BJ (cell line): ENCODE measurements around the gene IL1A. TPM values are rescaled to one million over a fixed set of nuclear protein-coding genes. Genes with fewer than 3 reads are reported as not detected.

ENCODE experiments used
- CTCF ChIA-PET: fragments of 350-600 bp; formaldehyde crosslinking; extraction: SDS; loops from one replicate; lab custom pipeline; 2021; ENCODE audit warnings: antibody characterized with exemption, inconsistent platforms; lab: Yijun Ruan, JAX
- POLR2A ChIA-PET: fragments of 300-600 bp; sonication (Branson Sonifier 250); formaldehyde crosslinking; extraction: SDS; loops from one replicate; lab custom pipeline; 2021; ENCODE audit warnings: antibody characterized with exemption; lab: Charles Lee
- DNase-seq: peaks from one replicate; pipeline ENCODE4 v3.0.0-alpha.2; 2011; ENCODE audit warnings: low read depth
- H3K27me3 ChIP-seq: 2 replicates; pipeline ENCODE4 v1.6.0; 2011; ENCODE audit warnings: low read length; ENCODE audit not compliant: control insufficient read depth, insufficient read depth
- H3K36me3 ChIP-seq: 2 replicates; pipeline ENCODE4 v1.5.1; 2011; ENCODE audit warnings: low read length; ENCODE audit not compliant: control insufficient read depth, insufficient read depth
- H3K4me3 ChIP-seq: 2 replicates; pipeline ENCODE4 v1.5.1; 2011; ENCODE audit warnings: low read depth, mild to moderate bottlenecking, control low read depth, low read length
- polyA plus RNA-seq: library from polyadenylated mRNA; depleted of rRNA; stranded (reverse); fragments of >200 nt; gene quantifications from 2 replicates; pipeline ENCODE4 v1.2.3, GENCODE V29; 2011
- TF ChIP-seq, protein P1 (sequence below): IDR thresholded peaks from 2 replicates; pipeline ENCODE4 v1.5.1; 2011; ENCODE audit warnings: low read depth, mild to moderate bottlenecking, control low read depth, inconsistent platforms, low read length, moderate library complexity; ENCODE audit not compliant: insufficient read depth

Gene IL1A
- polyA plus RNA-seq, 1 experiment, result 0.11 TPM

DNA sequence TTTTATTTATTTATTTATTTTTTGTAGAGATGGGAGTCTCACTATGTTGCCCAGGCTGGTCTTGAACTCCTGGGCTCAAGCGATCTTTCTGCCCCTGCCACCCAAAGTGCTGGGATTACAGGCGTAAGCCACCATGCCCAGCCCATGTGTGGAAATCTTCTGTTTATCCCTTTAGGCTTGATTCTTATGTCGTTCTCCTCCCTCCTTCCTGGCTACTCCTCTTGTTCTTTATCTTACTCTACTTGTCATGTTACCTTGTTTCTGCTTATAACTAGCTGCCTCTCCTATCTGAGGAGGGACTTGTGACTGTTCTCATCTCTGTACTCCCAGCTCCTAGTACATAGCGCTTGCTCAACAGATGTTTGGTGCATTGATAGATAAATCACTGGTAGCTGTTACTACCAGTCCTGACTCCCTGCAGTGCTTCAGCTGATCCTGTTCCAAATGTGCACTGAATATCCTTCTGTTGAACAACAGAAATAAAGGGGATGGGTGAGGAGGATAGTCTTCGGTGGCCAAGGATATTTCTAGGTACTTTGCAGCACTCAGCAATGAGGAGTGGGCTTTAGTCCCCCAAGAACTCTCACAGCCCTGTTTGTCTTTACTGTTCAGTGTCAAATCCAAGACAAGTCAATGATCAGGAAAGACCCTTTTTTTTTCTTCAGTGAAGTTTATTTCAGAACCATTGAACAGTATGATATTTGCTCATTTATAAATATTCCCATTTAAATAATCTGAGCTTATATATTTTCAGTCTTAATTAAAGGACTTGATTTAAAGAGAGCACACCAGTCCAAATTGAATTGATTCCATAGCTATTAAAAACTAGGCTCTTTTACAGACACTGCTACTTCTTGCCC, 45.0 kb upstream of the IL1A start:
- CTCF ChIA-PET, result interaction anchor here (1.2 to 1.4 kb wide), 2 partner anchors 56 to 61 kb away, joined by 3 to 4 read pairs; no protein-coding TSS in a partner anchor
- Histone ChIP-seq H3K36me3 (no peaks in the 10 kb centered on the region), H3K27me3 (no peaks in the 10 kb centered on the region), H3K4me3 (no peak overlapping the region)
- DNase-seq, result no peak
- TF ChIP-seq, protein P1, sequence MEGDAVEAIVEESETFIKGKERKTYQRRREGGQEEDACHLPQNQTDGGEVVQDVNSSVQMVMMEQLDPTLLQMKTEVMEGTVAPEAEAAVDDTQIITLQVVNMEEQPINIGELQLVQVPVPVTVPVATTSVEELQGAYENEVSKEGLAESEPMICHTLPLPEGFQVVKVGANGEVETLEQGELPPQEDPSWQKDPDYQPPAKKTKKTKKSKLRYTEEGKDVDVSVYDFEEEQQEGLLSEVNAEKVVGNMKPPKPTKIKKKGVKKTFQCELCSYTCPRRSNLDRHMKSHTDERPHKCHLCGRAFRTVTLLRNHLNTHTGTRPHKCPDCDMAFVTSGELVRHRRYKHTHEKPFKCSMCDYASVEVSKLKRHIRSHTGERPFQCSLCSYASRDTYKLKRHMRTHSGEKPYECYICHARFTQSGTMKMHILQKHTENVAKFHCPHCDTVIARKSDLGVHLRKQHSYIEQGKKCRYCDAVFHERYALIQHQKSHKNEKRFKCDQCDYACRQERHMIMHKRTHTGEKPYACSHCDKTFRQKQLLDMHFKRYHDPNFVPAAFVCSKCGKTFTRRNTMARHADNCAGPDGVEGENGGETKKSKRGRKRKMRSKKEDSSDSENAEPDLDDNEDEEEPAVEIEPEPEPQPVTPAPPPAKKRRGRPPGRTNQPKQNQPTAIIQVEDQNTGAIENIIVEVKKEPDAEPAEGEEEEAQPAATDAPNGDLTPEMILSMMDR, result no peak
- POLR2A ChIA-PET, result interaction anchor here (0.6 kb wide), 1 partner anchor 80 kb away, joined by 14 read pairs; no protein-coding TSS in a partner anchor

DNA sequence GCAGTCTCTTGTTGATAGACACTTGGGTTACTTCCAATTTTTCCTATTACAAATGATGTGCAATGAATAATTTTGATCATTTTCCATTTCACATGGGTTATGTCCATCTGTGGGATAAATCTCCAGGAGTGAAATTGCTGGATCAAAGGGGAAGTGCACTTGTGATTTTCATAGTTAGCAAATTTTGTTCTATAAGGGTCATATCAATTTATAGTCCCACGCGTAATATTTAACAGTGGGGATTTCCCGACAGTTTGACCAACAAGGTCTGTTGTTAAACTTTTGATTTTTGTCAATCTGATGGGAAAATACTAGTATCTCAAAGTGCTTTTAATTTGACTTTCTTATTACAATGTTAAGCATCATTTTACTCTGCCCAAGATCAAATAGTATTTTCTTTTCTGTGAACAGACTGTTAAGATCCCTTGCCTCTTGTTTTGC, 44.0 kb upstream of the IL1A start:
- Histone ChIP-seq H3K36me3 (no peaks in the 10 kb centered on the region), H3K27me3 (no peaks in the 10 kb centered on the region), H3K4me3 (no peak overlapping the region)
- no peak for DNase-seq
- CTCF ChIA-PET, result interaction anchor here (1.2 to 1.4 kb wide), 2 partner anchors 57 to 62 kb away, joined by 3 to 4 read pairs; no protein-coding TSS in a partner anchor
- TF ChIP-seq, protein P1, result no peak
- POLR2A ChIA-PET, result no interaction called here

DNA sequence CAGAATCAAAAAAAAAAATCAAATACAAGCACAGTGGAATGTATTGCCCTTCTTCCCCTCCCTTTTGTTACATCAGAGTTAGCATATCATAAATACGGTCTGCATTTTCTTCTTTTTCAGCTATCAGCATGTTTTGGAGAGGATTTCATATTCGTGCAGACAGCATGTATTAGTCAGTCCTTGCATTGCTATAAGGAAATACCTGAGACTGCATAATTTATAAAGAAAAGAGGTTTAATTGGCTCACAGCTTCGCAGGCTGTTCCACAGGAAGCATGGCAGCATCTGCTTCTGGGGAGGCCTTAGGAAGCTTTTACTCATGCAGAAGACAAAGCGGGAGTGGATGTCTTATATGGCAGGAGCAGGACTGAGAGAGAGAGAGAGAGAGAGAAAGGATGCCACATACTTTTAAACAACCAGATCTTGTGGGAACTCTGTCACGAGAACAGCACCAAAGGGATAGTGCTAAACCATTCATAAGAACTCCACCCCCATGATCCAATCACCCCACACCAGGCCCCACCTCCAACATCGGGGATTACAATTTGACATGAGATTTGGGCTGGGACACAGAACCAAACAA, 43.4 kb upstream of the IL1A start:
- POLR2A ChIA-PET, result no interaction called here
- no peaks in the 10 kb centered on the region for H3K36me3 ChIP-seq
- no peaks in the 10 kb centered on the region for H3K27me3 ChIP-seq
- CTCF ChIA-PET, result interaction anchor here (1.2 kb wide), 1 partner anchor 58 kb away, joined by 3 read pairs; no protein-coding TSS in a partner anchor
- TF ChIP-seq, protein P1, result no peak
- no peak overlapping the region for H3K4me3 ChIP-seq
- DNase-seq, result no peak

DNA sequence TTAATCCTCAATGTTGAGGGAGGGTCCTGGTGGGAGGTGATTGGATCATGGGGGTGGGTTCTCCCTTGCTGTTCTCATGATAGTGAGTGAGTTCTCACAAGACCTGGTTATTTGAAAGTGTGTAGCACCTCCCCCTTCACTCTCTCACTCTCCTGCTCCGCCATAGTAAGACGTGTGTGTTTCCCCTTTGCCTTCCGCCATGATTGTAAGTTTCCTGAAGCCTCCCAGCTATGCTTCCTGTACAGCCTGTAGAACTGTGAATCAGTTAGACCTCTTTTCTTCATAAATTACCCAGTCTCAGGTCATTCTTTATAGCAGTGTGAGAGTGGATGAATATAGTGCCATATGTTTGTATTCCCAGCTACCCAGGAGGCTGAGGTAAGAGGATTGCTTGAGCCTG, 42.7 kb upstream of the IL1A start:
- no peak for DNase-seq
- Histone ChIP-seq H3K27me3 (no peaks in the 10 kb centered on the region), H3K4me3 (no peak overlapping the region), H3K36me3 (no peaks in the 10 kb centered on the region)
- TF ChIP-seq, protein P1, result no peak
- ChIA-PET POLR2A (no interaction called here), CTCF (interaction anchor here (1.1 kb wide), 1 partner anchor 9 kb away, joined by 3 read pairs; no protein-coding TSS in a partner anchor)

DNA sequence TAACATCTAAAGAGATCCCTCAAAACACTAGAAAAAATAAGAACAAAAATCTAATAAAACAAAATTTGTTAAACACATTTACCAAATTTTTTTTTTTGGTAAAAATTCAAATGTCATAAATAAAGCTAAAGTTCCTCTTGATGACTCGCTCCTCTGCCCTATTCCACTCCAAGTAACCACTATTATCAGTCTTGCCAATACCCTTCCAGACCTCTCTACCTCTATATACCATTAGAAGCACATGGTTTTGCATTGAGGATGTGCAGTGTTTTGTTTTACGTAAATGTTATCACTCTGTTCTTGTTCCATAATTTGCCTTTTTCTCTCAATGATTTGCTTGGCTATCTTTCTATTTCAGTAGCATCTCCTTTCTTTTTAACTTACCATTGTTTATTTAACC, 41.4 kb upstream of the IL1A start:
- Histone ChIP-seq H3K36me3 (no peaks in the 10 kb centered on the region), H3K27me3 (no peaks in the 10 kb centered on the region), H3K4me3 (no peak overlapping the region)
- POLR2A ChIA-PET, result no interaction called here
- CTCF ChIA-PET, result interaction anchor here (0.6 to 1.4 kb wide), 3 partner anchors 8 to 13 kb away, joined by 3 to 5 read pairs (median 4); no protein-coding TSS in a partner anchor
- TF ChIP-seq, protein P1, result no peak
- no peak for DNase-seq
